Upper lobe of left lung (tissue), 6 donors: ENCODE results near the gene COBL. TPM values are rescaled to one million over a fixed set of nuclear protein-coding genes. Genes with fewer than 3 reads are reported as not detected.

Experiments
- ATAC-seq, 2 donors: fragments of 200-7000 bp; cut with Tn5 transposase; one replicate each; pipeline ENCODE4 v1.9.1; 2022; ENCODE audit warnings: mild to moderate bottlenecking in 2 of 2, moderate library complexity in 2 of 2; ENCODE audit not compliant: low FRiP score in 2 of 2
- DNase-seq, 2 donors: peaks; one replicate each; pipeline ENCODE4 v3.0.0-alpha.2; 2019 to 2020
- H3K27ac ChIP-seq, 4 donors: fragments of 200-600 bp; sonication (generic); one replicate each; pipeline ENCODE4 v1.5.1; 2016 to 2019
- H3K27me3 ChIP-seq, 4 donors: fragments of 200-600 bp; sonication (generic); one replicate each; pipeline ENCODE4 v1.5.1; 2017 to 2019
- H3K36me3 ChIP-seq, 4 donors: fragments of 200-600 bp; sonication (generic); one replicate each; pipeline ENCODE4 v1.5.1; 2016 to 2019
- H3K4me1 ChIP-seq, 4 donors: fragments of 200-600 bp; sonication (generic); one replicate each; pipeline ENCODE4 v1.5.1; 2018 to 2019
- H3K4me3 ChIP-seq, 4 donors: fragments of 200-600 bp; sonication (generic); one replicate each; pipeline ENCODE4 v1.5.1; 2017 to 2019; ENCODE audit warnings: mild to moderate bottlenecking in 2 of 4, moderate library complexity in 1 of 4
- H3K9me3 ChIP-seq, 4 donors: fragments of 200-600 bp; sonication (generic); one replicate each; pipeline ENCODE4 v1.5.1; 2018 to 2019
- EP300 ChIP-seq, 4 donors: sonication (generic); formaldehyde crosslinking; IDR thresholded peaks; one replicate each; pipeline ENCODE4 v1.5.1; 2017; ENCODE audit warnings: antibody characterized with exemption in 4 of 4, control low read depth in 2 of 4
- POLR2A ChIP-seq, 4 donors: fragments of 450-650 bp; IDR thresholded peaks; one replicate each; pipeline ENCODE4 v1.5.1; 2016 to 2017; ENCODE audit warnings: antibody characterized with exemption in 4 of 4, mild to moderate bottlenecking in 2 of 4
- POLR2AphosphoS5 ChIP-seq, 2 donors: sonication (generic); formaldehyde crosslinking; IDR thresholded peaks; one replicate each; pipeline ENCODE4 v1.5.1; 2017; ENCODE audit warnings: antibody characterized with exemption in 2 of 2
- WGBS, 2 donors: methylation state at CpG; one replicate each; pipeline ENCODE4 v1.1.5; 2017 to 2018; 5-methylcytosine and 5-hydroxymethylcytosine counted together
- total RNA-seq, 6 donors: library from RNA; depleted of rRNA in 4 of 6; stranded (reverse); fragments of >200 nt in 4 of 6; gene quantifications; one replicate each; pipeline versions ENCODE4 v1.1.0 to v1.2.1, GENCODE V29; 2016 to 2021
- TF ChIP-seq, protein P1 (sequence below), 6 experiments: fragments of 450-650 bp in 4 of 6; fragments of 200-600 bp in 2 of 6; sonication (generic) in 2 of 6; IDR thresholded peaks; one replicate each; pipeline ENCODE4 v1.5.1; 2016 to 2019; ENCODE audit warnings: antibody characterized with exemption in 6 of 6
- donor health status: DM: no; HTN: no; CAD: no; lungs with moderate emphysema.
- donor health status: DM: no; HTN: yes; CAD: no; lungs with severe emphysema.

The COBL gene
- total RNA-seq, 6 donors from 2014 or later = 27.0 to 54.7 (median 36.8) TPM

DNA sequence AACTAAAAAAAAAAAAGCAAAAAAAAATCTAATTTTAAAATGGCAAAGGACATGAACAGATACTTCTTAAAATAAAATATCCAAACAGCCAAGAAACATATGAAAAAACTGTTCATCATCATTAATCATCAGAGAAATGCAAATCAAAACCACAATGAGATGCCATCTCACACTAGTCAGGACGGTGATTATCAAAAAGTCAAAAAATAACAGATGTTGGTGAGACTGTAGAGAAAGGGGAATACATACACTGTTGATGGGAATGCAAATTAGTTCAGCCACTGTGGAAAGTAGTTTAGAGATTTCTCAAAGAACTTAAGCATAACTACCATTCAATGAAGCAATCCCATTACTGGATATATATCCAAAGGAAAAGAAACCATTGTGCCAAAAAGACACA is 30.2 kb downstream of the COBL start:
- 77 to 84% methylated on average over 1 of the region's 1 CpG for WGBS, 2 donors
- H3K9me3 ChIP-seq = peaks cover 0 to 10% (median 6%) of the 10 kb centered on the region in 4 donors
- no peak for TF ChIP-seq POLR2AphosphoS5 (IDR thresholded peaks at IDR 0.05)
- no peak for TF ChIP-seq EP300 (IDR thresholded peaks at IDR 0.05)
- no peak for TF ChIP-seq POLR2A (IDR thresholded peaks at IDR 0.05)
- TF ChIP-seq, protein P1, sequence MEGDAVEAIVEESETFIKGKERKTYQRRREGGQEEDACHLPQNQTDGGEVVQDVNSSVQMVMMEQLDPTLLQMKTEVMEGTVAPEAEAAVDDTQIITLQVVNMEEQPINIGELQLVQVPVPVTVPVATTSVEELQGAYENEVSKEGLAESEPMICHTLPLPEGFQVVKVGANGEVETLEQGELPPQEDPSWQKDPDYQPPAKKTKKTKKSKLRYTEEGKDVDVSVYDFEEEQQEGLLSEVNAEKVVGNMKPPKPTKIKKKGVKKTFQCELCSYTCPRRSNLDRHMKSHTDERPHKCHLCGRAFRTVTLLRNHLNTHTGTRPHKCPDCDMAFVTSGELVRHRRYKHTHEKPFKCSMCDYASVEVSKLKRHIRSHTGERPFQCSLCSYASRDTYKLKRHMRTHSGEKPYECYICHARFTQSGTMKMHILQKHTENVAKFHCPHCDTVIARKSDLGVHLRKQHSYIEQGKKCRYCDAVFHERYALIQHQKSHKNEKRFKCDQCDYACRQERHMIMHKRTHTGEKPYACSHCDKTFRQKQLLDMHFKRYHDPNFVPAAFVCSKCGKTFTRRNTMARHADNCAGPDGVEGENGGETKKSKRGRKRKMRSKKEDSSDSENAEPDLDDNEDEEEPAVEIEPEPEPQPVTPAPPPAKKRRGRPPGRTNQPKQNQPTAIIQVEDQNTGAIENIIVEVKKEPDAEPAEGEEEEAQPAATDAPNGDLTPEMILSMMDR (IDR thresholded peaks at IDR 0.05) = no peak
- H3K4me3 ChIP-seq = no peak overlapping the region
- H3K27ac ChIP-seq = no peak overlapping the region
- DNase-seq (no peak), ATAC-seq (no peak)
- H3K36me3 ChIP-seq = no peaks in the 10 kb centered on the region
- no peaks in the 10 kb centered on the region for H3K27me3 ChIP-seq
- H3K4me1 ChIP-seq = peaks cover 0 to 18% (median 9%) of the 10 kb centered on the region in 4 donors

DNA sequence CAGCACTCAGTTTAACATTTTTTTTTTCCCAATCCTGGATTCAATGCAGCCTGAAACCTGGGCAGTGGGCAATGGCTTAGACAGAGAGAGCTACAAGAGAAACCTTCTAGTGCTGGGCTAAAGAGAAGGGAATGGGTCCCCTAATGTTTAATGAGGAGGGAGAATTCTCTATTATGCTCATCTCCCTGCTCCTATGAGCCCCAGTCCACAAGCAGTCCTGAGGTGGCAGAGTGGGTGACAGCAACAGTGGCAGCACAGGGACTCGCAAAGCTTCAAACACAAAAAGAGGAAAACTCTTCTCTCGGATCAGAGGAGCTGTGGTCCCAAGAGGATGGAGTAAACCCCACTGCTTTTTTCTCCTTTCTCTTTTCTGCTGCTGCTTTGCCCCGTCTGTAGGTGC is 36.5 kb downstream of the COBL start:
- Histone ChIP-seq H3K27ac (no peak overlapping the region), H3K36me3 (no peaks in the 10 kb centered on the region), H3K9me3 (peaks cover 0 to 10% (median 6%) of the 10 kb centered on the region in 4 donors), H3K27me3 (no peaks in the 10 kb centered on the region), H3K4me1 (no peaks in the 10 kb centered on the region), H3K4me3 (no peak overlapping the region)
- no peak for DNase-seq
- ATAC-seq = no peak
- WGBS, 2 donors = 61 to 73% methylated on average over 3 of the region's 3 CpGs
- TF ChIP-seq, protein P1 (IDR thresholded peaks at IDR 0.05) = no peak
- TF ChIP-seq POLR2AphosphoS5 (IDR thresholded peaks at IDR 0.05) (no peak), POLR2A (IDR thresholded peaks at IDR 0.05) (no peak), EP300 (IDR thresholded peaks at IDR 0.05) (no peak)

DNA sequence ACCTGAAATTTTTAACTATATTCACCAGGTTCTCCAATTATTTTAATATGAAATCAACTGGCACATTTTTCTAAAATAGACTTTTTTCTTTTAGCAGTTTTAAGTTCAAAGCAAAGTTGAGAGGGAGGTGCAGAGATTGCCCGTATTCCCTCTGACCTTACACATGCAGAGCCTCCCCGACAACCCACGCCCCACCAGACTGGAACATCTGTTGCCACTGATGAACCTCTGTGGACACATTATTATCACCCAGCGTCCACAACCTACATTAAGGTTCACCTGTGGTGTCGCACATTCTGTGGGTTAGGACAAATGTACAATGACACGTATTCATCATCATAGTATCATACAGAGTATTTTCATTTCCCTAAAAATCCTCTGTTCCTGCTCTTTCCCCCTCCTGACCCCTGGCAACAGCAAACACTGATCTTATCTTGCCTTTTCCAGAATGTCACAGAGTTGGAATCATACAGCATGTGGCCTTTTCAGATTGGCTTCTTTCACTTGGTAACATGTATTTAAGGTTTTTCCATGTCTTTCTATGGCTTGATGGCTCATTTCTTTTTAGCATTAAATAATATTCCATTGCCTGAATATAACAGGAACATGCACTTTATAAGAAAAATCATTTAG is 37.1 kb downstream of the COBL start:
- Histone ChIP-seq H3K4me3 (no peak overlapping the region), H3K27ac (no peak overlapping the region), H3K9me3 (peaks cover 0 to 10% (median 6%) of the 10 kb centered on the region in 4 donors), H3K4me1 (no peaks in the 10 kb centered on the region), H3K27me3 (no peaks in the 10 kb centered on the region), H3K36me3 (no peaks in the 10 kb centered on the region)
- no peak for ATAC-seq
- DNase-seq = no peak
- 72 to 79% methylated on average over 6 of the region's 6 CpGs for WGBS, 2 donors
- no peak for TF ChIP-seq POLR2A (IDR thresholded peaks at IDR 0.05)
- TF ChIP-seq, protein P1 (IDR thresholded peaks at IDR 0.05) = no peak
- no peak for TF ChIP-seq POLR2AphosphoS5 (IDR thresholded peaks at IDR 0.05)
- TF ChIP-seq EP300 (IDR thresholded peaks at IDR 0.05) = no peak

DNA sequence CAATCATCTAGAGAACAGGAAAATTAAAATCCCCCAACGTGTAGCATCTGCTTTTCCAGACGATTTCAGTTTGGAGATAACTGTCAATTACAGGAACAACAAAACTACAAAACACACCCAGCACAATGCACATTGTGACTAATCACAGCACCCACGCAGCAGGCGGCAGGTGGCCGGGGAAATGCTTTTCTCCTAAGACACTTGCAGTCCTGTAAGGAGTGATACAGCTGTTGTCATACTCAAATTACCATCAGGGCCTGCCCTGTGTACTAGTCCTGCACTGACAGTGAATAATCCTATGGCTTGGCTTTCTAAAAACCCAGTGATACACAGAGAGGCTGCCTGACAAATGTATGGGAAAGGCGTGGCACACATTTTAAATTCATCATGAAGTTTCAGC is 37.8 kb downstream of the COBL start:
- Histone ChIP-seq H3K36me3 (no peaks in the 10 kb centered on the region), H3K4me1 (no peaks in the 10 kb centered on the region), H3K27me3 (no peaks in the 10 kb centered on the region), H3K4me3 (no peak overlapping the region), H3K27ac (no peak overlapping the region), H3K9me3 (peaks cover 0 to 5% (median 2%) of the 10 kb centered on the region in 4 donors)
- DNase-seq (no peak), ATAC-seq (no peak)
- 83 to 86% methylated on average over 6 of the region's 6 CpGs for WGBS, 2 donors
- no peak for TF ChIP-seq EP300 (IDR thresholded peaks at IDR 0.05)
- TF ChIP-seq, protein P1 (IDR thresholded peaks at IDR 0.05) = no peak
- no peak for TF ChIP-seq POLR2AphosphoS5 (IDR thresholded peaks at IDR 0.05)
- TF ChIP-seq POLR2A (IDR thresholded peaks at IDR 0.05) = no peak

DNA sequence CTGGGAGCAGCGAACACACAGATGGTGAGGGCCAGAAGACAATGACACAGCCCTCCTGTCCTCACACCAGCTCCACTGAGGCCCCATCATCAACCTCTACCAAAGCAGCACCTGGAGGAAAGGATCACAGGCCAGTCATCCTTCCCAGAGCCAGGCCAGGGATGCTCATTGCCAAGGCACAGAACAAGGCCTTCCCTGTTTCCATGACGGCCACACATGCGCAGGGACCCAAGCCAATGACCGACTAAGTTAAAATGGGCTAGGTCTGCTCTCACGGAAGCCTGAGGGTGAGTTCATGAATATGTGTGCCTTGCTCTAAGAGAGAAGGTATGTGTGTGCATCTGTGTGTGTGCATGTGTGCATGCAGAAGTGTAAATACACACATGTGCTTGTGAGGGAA is 39.6 kb downstream of the COBL start:
- no peak overlapping the region for H3K27ac ChIP-seq
- H3K4me1 ChIP-seq = no peaks in the 10 kb centered on the region
- H3K27me3 ChIP-seq = no peaks in the 10 kb centered on the region
- H3K36me3 ChIP-seq = no peaks in the 10 kb centered on the region
- 93 to 96% methylated on average over 4 to 5 of the region's 5 CpGs for WGBS, 2 donors
- no peaks in the 10 kb centered on the region for H3K9me3 ChIP-seq
- H3K4me3 ChIP-seq = no peak overlapping the region
- ATAC-seq (no peak), DNase-seq (no peak)
- no peak for TF ChIP-seq POLR2A (IDR thresholded peaks at IDR 0.05)
- TF ChIP-seq EP300 (IDR thresholded peaks at IDR 0.05) = no peak
- no peak for TF ChIP-seq POLR2AphosphoS5 (IDR thresholded peaks at IDR 0.05)
- TF ChIP-seq, protein P1 (IDR thresholded peaks at IDR 0.05) = no peak
